NCI-H345 treated with DMSO at 0.1 percent for 48 hours (cell line): ENCODE data around the gene GABPB1.

Experiments
- DNase-seq: peaks from one replicate; lab custom pipeline; 2025; ENCODE audit not compliant: unreplicated experiment; lab: John Stamatoyannopoulos, UW

The GABPB1 gene

GRCh38 chr15:50280271-50280670 is 74.7 kb downstream of the GABPB1 start:
- DNase-seq: no peak

GRCh38 chr15:50278496-50278895 is 76.5 kb downstream of the GABPB1 start:
- DNase-seq: no peak

GRCh38 chr15:50277370-50277769 is 77.6 kb downstream of the GABPB1 start:
- no peak for DNase-seq

- no peak for DNase-seq
Measured at GRCh38 chr15:50275908-50276307, 79.1 kb downstream of the GABPB1 start.

GRCh38 chr15:50275091-50275490 is 79.9 kb downstream of the GABPB1 start:
- no peak for DNase-seq

- no peak for DNase-seq
Measured at GRCh38 chr15:50267577-50267976, 87.4 kb downstream of the GABPB1 start.

- no peak for DNase-seq
Measured at GRCh38 chr15:50265620-50266019, 89.4 kb downstream of the GABPB1 start, which contains the start of gene HDC. Gene HDC, minus strand, starts transcription at chr15:50265726. Its CDS starts 103 bp downstream, at chr15:50265623.

GRCh38 chr15:50262533-50262932 is 92.5 kb downstream of the GABPB1 start:
- DNase-seq: no peak

- no peak for DNase-seq
Measured at GRCh38 chr15:50261981-50262380, 93.0 kb downstream of the GABPB1 start.

- no peak for DNase-seq
Measured at GRCh38 chr15:50260969-50261496, 94.0 kb downstream of the GABPB1 start.

- no peak for DNase-seq
Measured at GRCh38 chr15:50259276-50259675, 95.7 kb downstream of the GABPB1 start.

- no peak for DNase-seq
Measured at GRCh38 chr15:50257924-50258323, 97.1 kb downstream of the GABPB1 start.

- no peak for DNase-seq
Measured at GRCh38 chr15:50257332-50257731, 97.7 kb downstream of the GABPB1 start.

GRCh38 chr15:50256188-50257041 is 98.6 kb downstream of the GABPB1 start:
- no peak for DNase-seq

- no peak for DNase-seq
Measured at GRCh38 chr15:50252556-50252955, 102.4 kb downstream of the GABPB1 start.

GRCh38 chr15:50251638-50252182 is 103.3 kb downstream of the GABPB1 start:
- DNase-seq: no peak

- no peak for DNase-seq
Measured at GRCh38 chr15:50250760-50251394, 104.1 kb downstream of the GABPB1 start.

- no peak for DNase-seq
Measured at GRCh38 chr15:50249704-50250103, 105.3 kb downstream of the GABPB1 start.

GRCh38 chr15:50248994-50249582 is 105.9 kb downstream of the GABPB1 start:
- no peak for DNase-seq

GRCh38 chr15:50247819-50248655 is 107.0 kb downstream of the GABPB1 start:
- no peak for DNase-seq

- no peak for DNase-seq
Measured at GRCh38 chr15:50246631-50247030, 108.4 kb downstream of the GABPB1 start.
